Liver (tissue), 9 donors: ENCODE results near the gene CBLC. TPM values are rescaled to one million over a fixed set of nuclear protein-coding genes. Genes with fewer than 3 reads are reported as not detected.
A peak's percentile ranks its signal among the peaks of the same experiment; 100 is the strongest.

Experiments used
- DNase-seq: peaks from one replicate; pipeline ENCODE4 v3.0.0-alpha.2; 2017; ENCODE audit warnings: low spot score
- H3K27ac ChIP-seq, 2 donors: one replicate each; pipeline ENCODE4 v1.7.0; 2013; ENCODE audit warnings: inconsistent platforms in 2 of 2, low read length in 2 of 2, control low read depth in 1 of 2, low read depth in 1 of 2, mild to moderate bottlenecking in 1 of 2
- H3K27me3 ChIP-seq, 4 donors: one replicate each; pipeline versions ENCODE4 v1.6.1 to v1.7.0; 2013; ENCODE audit warnings: low read length in 3 of 4, inconsistent platforms in 1 of 4, mild to moderate bottlenecking in 1 of 4, moderate library complexity in 1 of 4; ENCODE audit not compliant: control insufficient read depth in 4 of 4, insufficient read depth in 4 of 4
- H3K36me3 ChIP-seq, 4 donors: one replicate each; pipeline versions ENCODE4 v1.6.1 to v1.7.0; 2013; ENCODE audit warnings: low read length in 3 of 4, mild to moderate bottlenecking in 3 of 4, low read depth in 1 of 4, moderate library complexity in 1 of 4; ENCODE audit not compliant: control insufficient read depth in 4 of 4, insufficient read depth in 3 of 4
- H3K4me1 ChIP-seq, 4 donors: one replicate each; pipeline versions ENCODE4 v1.6.1 to v1.7.0; 2013; ENCODE audit warnings: low read length in 3 of 4, mild to moderate bottlenecking in 3 of 4, moderate library complexity in 1 of 4; ENCODE audit not compliant: control insufficient read depth in 4 of 4, insufficient read depth in 4 of 4
- H3K4me3 ChIP-seq, 3 donors: one replicate each; pipeline versions ENCODE4 v1.6.1 to v1.7.0; 2013; ENCODE audit warnings: low read length in 3 of 3, control low read depth in 1 of 3, low read depth in 1 of 3, mild to moderate bottlenecking in 1 of 3
- H3K9ac ChIP-seq, 2 donors: one replicate each; pipeline ENCODE4 v1.7.0; 2013; ENCODE audit warnings: low read length in 2 of 2, mild to moderate bottlenecking in 2 of 2, moderate library complexity in 2 of 2, control low read depth in 1 of 2, low read depth in 1 of 2
- H3K9me3 ChIP-seq, 4 donors: one replicate each; pipeline versions ENCODE4 v1.6.1 to v1.7.0; 2013; ENCODE audit warnings: low read length in 3 of 4; ENCODE audit not compliant: control insufficient read depth in 4 of 4
- FOXA1 ChIP-seq: IDR thresholded peaks from 2 replicates; pipeline ENCODE4 v1.6.1; 2016; ENCODE audit warnings: antibody characterized with exemption
- FOXA2 ChIP-seq: IDR thresholded peaks from 2 replicates; pipeline ENCODE4 v1.6.1; 2016; ENCODE audit warnings: antibody characterized with exemption
- GABPA ChIP-seq, 2 donors: IDR thresholded peaks in 1 of 2; conservative IDR thresholded peaks in 1 of 2; 2 replicates each; pipeline ENCODE4 v1.6.1; 2016; ENCODE audit warnings: antibody characterized with exemption in 2 of 2, mild to moderate bottlenecking in 1 of 2, moderate library complexity in 1 of 2
- HNF4A ChIP-seq, 2 donors: conservative IDR thresholded peaks; 2 replicates each; pipeline ENCODE4 v1.6.1; 2016; ENCODE audit warnings: antibody characterized with exemption in 2 of 2, mild to moderate bottlenecking in 2 of 2
- JUND ChIP-seq, 2 donors: IDR thresholded peaks; 2 replicates each; pipeline ENCODE4 v1.6.1; 2016; ENCODE audit warnings: antibody characterized with exemption in 2 of 2
- RAD21 ChIP-seq, 2 donors: IDR thresholded peaks; 2 replicates each; pipeline ENCODE4 v1.6.1; 2016; ENCODE audit warnings: antibody characterized with exemption in 2 of 2, mild to moderate bottlenecking in 2 of 2
- RXRA ChIP-seq, 2 donors: IDR thresholded peaks; 2 replicates each; pipeline ENCODE4 v1.6.1; 2017 to 2018; ENCODE audit warnings: antibody characterized with exemption in 2 of 2, mild to moderate bottlenecking in 1 of 2
- SP1 ChIP-seq: IDR thresholded peaks from 2 replicates; pipeline ENCODE4 v1.6.1; 2018; ENCODE audit warnings: antibody characterized with exemption, mild to moderate bottlenecking
- TAF1 ChIP-seq: conservative IDR thresholded peaks from 2 replicates; pipeline ENCODE4 v1.6.1; 2016; ENCODE audit warnings: antibody characterized with exemption, mild to moderate bottlenecking
- YY1 ChIP-seq: IDR thresholded peaks from 2 replicates; pipeline ENCODE4 v1.6.1; 2016; ENCODE audit warnings: antibody characterized with exemption, mild to moderate bottlenecking
- ZBTB33 ChIP-seq: IDR thresholded peaks from 2 replicates; pipeline ENCODE4 v1.6.1; 2016; ENCODE audit warnings: antibody characterized with exemption
- WGBS: extraction: QIAGEN DNeasy Blood & Tissue Kit; methylation state at CpG from one replicate; pipeline ENCODE4 v1.1.7; 2013; 5-methylcytosine and 5-hydroxymethylcytosine counted together
- polyA plus RNA-seq, 2 donors: library from polyadenylated mRNA; stranded (reverse) in 1 of 2; unstranded in 1 of 2; fragments of 200-250 nt in 1 of 2; fragments of >200 nt in 1 of 2; fragmentation: Nextera tagmentation in 1 of 2; extraction: Ambion mirVana in 1 of 2; gene quantifications; one replicate each; pipeline versions ENCODE4 v1.2.1 to v1.2.3, GENCODE V29; 2013 to 2015
- total RNA-seq, 2 donors: library from RNA; depleted of rRNA; stranded (reverse); fragments of >200 nt; gene quantifications; one replicate each; pipeline ENCODE4 v1.2.3, GENCODE V29; 2014
- TF ChIP-seq, protein P1 (sequence below): fragments of 150-350 bp; IDR thresholded peaks from 2 replicates; pipeline ENCODE4 v1.5.1; 2017; ENCODE audit warnings: improper control_type of control experiment, low read depth, low read length; ENCODE audit not compliant: missing input control
- donor health status: healthy.
- donor health status: healthy.
- donor health status: healthy.
- donor health status: healthy.
- donor health status: healthy.

The CBLC gene
- total and polyA plus RNA-seq, 4 donors, result 2.1 to 14.0 (median 8.8) TPM

DNA sequence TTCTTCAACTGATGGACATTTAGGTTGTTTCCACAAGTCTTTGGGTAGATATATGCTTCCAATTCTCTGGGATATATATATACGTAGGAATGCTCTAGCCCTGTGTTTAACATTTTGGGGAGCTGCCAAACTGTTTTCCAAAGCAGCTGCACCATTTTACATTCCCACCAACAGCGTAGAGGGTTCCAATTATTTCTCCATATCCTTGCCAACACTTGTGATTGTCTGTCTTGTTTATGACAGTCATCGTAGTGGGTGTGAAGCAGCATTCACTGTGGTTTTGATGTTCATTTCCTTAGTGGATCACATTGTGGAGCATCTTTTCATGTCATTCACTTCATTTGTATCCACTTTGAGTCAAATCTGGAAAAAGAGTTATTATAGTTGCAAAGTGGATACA lies 4.7 kb upstream of the CBLC start (continued):
- TF ChIP-seq ZBTB33 (no peak), SP1 (no peak), RAD21 (IDR thresholded peaks at IDR 0.05) (no peak), TAF1 (no peak), FOXA2 (no peak), FOXA1 (no peak), RXRA (IDR thresholded peaks at IDR 0.05) (no peak), JUND (IDR thresholded peaks at IDR 0.05) (no peak), YY1 (no peak), HNF4A (conservative IDR thresholded peaks at IDR 0.05) (no peak), GABPA (IDR thresholded peaks at IDR 0.05 in 1 of 2, conservative IDR thresholded peaks at IDR 0.05 in 1 of 2) (no peak)

- H3K4me3 ChIP-seq, result no peak overlapping the region
- H3K9ac ChIP-seq, result no peak overlapping the region
- DNase-seq, result no peak
- peaks cover 8 to 26% (median 13%) of the 10 kb centered on the region in 4 donors for H3K4me1 ChIP-seq
- WGBS, result 42% methylated on average over 6 of the region's 6 CpGs
- TF ChIP-seq GABPA (IDR thresholded peaks at IDR 0.05 in 1 of 2, conservative IDR thresholded peaks at IDR 0.05 in 1 of 2) (no peak), RXRA (IDR thresholded peaks at IDR 0.05) (peak in 1 of 2 donors; percentile 6)
- peaks cover 0 to 2% (median 0%) of the 10 kb centered on the region in 4 donors for H3K36me3 ChIP-seq
- no peaks in the 10 kb centered on the region for H3K9me3 ChIP-seq
- H3K27ac ChIP-seq, result peak overlapping the region; percentile 43 to 61
- no peaks in the 10 kb centered on the region for H3K27me3 ChIP-seq
These were observed 1.9 kb upstream of the CBLC start for GRCh38 chr19:44775676-44776240.

DNA sequence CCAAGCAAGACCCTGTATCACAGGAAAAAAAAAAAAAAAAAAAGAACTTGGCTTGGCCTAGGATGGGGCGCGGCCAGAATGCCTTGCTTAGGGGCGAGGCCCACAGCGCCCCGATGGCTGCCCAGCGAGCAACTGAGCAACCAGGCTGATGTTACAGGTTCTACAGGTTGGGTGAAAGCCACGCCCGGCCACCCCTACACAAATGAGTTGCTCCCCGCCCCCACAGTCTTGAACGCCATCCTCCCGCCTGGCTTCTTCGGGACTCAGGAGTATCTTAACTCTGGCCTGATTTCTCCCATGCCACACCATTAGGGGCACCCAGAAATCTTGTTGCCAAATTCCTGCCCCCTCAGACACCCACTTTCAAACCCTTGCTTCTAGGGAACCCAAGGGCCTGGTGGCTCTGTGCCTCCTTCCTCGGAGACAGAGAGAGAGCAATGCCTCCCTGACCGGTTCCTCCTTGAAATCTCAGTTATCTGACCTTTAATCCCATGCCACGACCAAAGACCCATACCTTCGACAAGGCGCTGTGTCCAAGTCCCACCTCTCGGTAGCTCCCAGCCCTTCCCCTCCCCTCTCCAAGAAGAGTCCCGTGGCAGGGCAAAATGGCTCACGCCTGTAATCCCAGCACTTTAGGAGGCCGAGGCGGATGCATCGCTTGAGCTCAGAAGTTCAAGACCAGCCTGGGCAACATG lies 1.1 kb upstream of the CBLC start:
- peak overlapping the region; percentile 29 to 38 for H3K27ac ChIP-seq
- H3K4me1 ChIP-seq, result peaks cover 8 to 28% (median 12%) of the 10 kb centered on the region in 4 donors
- no peak overlapping the region for H3K9ac ChIP-seq
- peaks cover 0 to 3% (median 0%) of the 10 kb centered on the region in 4 donors for H3K36me3 ChIP-seq
- 83% methylated on average over 23 of the region's 23 CpGs for WGBS
- no peak overlapping the region for H3K4me3 ChIP-seq
- no peaks in the 10 kb centered on the region for H3K27me3 ChIP-seq
- DNase-seq, result no peak
- TF ChIP-seq, protein P1, sequence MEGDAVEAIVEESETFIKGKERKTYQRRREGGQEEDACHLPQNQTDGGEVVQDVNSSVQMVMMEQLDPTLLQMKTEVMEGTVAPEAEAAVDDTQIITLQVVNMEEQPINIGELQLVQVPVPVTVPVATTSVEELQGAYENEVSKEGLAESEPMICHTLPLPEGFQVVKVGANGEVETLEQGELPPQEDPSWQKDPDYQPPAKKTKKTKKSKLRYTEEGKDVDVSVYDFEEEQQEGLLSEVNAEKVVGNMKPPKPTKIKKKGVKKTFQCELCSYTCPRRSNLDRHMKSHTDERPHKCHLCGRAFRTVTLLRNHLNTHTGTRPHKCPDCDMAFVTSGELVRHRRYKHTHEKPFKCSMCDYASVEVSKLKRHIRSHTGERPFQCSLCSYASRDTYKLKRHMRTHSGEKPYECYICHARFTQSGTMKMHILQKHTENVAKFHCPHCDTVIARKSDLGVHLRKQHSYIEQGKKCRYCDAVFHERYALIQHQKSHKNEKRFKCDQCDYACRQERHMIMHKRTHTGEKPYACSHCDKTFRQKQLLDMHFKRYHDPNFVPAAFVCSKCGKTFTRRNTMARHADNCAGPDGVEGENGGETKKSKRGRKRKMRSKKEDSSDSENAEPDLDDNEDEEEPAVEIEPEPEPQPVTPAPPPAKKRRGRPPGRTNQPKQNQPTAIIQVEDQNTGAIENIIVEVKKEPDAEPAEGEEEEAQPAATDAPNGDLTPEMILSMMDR, result no peak
- no peaks in the 10 kb centered on the region for H3K9me3 ChIP-seq
